NCI-H82 treated with DMSO at 0.1 percent for 48 hours (cell line): Measurements from ENCODE around the gene CD36.

Source experiments
- DNase-seq: peaks from one replicate; lab custom pipeline; 2025; ENCODE audit not compliant: unreplicated experiment; lab: John Stamatoyannopoulos, UW

The CD36 gene

DNA sequence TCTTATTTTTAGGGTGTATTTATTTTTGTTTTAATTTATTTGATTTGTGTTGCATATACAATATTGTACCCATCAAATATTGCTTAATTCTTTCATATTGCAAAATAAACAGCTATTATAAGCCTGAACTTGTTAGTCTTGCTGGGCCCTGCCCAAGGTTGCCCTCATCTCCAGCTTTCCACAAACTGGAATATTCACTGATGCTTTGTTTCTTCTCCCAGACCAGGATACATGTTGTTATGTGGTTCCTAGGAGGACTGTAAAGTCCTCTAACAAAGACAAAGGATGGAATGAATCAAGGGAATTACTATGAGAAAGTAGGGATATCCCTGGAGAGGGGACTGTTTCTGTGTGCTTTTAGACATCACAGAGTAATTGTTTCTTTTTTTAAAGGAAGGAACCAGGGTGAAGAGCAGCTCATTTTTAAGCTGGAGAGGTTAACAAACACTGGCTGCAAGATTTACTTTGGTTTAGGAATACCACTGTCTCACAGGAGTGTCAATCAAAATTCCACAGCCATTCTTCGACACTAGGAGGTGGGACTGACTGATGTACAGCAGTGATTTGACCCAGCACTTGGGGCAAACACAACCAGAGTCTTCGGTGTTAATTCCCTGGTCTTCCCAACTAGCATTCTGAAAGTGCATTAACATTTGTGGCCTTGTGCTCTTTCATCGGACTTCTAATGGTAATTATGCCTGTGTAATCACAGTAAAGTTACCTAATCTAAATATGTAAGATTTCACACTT, 14.8 kb upstream of the CD36 start:
- DNase-seq, result no peak

DNA sequence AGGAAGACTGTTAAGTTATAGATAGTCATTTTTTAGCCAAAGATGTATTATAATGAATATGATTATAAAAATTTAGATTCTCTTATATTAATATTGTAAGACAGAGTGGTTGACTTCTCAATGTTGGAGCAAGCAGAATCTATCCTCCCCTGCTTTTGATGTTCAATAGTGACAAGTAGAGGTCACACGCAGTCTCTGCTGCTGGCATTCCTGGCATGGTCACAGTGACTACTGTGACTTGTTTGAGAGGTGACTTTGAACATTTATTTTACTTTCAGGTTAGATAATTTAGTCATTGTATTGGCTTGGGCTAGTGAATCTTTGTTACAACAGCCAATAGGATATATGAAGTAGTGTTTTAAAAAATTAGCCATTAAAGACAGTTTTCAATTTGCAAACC, 13.7 kb upstream of the CD36 start:
- no peak for DNase-seq

DNA sequence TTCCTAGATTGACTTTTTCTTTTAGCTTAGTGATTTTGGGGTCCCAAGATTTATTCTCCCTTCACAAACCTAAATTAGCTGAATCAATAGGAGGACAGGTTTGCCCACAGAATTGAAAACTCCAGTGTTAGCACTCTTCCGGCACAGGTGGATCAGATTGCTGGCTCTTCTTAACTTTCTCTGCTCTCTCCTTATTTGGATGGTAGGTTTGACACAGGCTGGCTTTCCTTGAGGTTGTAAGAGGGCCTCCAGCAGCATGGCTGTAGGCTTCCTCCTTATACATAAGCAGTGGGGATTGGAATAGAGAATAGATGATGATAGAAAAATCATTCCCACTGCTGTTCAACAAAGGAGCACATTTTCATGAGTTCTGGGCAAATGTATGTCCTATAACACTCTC, 9.4 kb upstream of the CD36 start:
- DNase-seq, result no peak

DNA sequence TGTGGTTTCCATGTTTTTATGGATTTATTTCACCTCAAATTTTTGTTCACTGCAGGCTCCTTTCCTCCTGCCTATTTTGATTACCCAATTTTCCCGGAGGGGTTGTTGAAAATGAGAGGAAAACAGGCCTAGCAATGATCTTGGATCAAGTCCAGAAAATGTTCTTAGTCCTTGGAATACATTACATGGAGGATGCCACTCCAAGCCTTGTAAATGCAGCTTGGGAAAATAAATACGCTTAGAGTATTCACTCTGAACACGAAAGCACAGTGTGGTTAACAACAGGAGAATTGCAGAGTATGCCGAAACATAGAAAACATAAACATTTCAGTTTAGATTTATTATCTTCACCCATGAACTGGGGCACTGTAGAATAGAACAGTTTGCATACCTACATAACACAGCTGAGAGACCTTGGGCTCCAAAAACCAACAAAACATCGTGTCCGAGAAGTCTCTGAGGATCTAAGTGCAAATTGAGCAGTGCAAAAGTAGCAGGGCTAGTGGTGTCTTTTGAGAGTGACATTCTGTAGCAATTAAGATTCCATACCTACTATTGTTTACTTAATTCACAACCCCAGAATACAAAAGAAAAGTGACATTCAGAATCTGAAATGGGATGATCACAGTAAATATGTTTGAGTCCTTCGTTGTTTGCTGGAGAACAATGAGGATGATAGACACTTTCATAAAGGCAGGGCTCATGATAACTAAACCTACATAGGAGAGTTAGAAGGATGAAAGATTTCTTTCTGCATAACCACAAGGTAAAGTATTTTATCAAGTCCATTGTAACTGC, 7.6 kb upstream of the CD36 start:
- no peak for DNase-seq

DNA sequence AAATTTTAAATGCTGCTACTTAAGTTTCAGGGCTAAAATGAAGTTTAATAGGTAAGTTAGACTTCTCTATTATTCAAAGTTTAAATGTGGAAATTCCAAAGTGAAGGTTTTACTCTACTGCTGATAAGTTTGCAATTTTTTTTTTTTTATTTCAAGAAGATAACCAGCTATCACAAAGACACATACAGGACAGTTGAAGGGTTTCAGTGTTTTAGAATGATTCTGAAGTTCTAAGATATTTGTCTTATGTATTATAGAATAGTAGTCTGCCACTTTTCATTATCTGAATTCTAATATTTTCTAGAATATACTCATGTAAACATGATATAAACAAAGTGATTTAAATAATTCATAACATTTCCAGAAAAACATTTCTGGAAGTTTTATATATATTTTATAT, 7.0 kb upstream of the CD36 start:
- no peak for DNase-seq

DNA sequence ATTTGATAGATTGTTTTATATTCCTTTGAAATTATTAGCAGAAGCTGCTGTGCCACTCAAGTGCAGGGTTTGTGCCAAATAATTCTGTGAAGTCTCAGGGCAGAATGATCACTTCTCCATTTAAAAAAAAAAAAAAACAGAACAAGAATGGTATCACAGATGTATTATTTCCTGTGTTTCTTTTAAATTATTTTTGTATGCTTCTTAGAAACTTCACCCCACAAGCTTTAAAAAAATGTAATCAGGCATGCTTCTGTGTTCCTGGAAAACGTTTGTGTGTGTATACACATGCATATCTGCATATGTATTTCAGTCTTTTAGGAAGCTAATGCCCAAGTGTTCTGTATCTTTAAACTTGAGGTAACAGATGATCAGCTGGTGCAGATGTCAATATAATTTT, 6.3 kb upstream of the CD36 start:
- no peak for DNase-seq

DNA sequence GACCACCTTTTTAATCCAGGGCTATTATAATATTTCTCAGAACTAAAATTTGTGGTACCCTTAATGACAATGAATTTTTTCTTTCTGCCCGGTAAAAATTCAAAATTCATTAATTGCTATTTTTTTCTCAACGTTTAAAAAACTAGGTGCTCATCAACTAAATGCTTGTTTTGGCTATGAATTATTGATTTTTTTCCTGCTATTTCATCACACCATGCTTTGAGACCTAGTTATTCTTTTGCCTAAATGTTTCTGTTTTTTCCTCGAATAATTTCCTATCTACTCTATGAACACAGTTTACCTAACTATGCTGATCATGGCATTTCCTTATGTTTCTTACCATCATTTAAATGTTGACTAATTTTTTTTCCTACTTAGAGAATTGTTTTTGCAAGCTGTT, 5.6 kb upstream of the CD36 start:
- DNase-seq, result no peak

DNA sequence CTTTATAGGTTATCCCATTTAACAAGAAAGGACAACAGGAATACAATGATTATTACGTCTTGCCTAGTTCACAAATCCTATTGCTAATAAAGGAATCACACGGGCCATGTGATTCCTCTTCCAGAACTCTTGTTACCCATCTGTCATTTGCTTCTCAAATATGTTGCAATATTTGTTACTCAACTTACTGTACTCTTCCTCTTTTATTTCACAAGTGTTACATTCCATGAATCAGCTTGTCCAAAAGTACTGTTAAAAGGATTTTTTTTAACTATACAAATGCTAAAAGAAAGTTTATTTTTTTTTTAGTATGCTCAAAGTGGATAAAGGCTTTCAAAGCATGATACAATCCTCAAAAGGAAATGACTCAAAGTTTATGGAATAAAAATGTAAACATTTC, 3.9 kb upstream of the CD36 start:
- no peak for DNase-seq

DNA sequence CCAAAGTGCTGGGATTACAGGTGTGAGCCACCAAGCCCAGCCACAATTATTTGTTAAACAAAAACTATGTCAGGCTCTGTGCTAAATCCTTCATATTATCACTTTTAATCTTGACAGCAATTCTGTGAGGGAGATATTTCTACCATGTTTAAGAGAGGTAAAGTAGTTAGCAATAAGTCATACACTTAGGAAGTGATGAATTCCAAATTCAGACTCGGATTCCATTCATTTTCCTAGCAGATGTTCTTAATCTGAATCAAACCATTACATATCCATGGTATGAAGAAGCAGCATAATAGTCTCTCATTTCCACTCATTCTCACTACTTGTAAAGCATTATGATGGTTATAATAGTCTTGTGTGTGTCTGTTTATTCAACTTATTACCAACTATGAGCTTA, 2.9 kb upstream of the CD36 start:
- DNase-seq, result no peak

DNA sequence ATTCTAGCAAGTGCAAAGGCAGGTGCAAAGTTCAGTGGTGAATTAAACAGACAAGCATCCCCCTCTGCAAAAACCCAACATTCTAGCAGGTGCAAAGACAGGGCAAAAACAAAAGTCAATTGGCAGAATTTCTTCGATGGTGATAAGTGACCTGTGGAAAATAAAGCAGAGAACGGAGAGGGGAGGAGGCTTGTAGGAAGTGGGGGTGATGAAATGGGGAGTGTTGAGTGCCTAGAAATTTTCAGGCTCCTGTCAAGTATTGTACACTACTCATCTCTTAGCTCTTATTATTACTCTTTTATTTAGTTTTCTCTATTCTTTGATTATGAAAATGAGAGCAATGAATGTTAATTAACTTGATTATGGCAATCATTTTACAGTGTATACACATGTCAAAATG, 2.4 kb upstream of the CD36 start:
- no peak for DNase-seq

DNA sequence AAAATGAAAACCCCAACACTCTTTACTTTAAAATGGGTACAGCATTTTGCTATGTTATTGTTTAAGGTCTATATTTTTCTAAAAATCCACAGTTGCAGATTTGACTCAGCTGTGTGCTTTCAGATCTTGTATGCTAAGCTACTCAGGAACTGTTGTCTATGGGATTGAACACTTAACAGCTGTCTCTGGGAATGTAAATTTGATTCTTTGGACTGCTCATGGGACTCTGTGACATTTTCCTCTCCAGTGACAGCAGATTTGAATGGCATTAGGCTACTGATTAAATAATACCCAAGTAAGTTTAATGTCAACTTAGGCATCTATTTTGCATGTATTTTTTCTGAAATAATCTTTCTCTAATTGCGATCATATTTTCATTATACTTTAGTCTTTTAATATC, 1.7 kb upstream of the CD36 start:
- no peak for DNase-seq

DNA sequence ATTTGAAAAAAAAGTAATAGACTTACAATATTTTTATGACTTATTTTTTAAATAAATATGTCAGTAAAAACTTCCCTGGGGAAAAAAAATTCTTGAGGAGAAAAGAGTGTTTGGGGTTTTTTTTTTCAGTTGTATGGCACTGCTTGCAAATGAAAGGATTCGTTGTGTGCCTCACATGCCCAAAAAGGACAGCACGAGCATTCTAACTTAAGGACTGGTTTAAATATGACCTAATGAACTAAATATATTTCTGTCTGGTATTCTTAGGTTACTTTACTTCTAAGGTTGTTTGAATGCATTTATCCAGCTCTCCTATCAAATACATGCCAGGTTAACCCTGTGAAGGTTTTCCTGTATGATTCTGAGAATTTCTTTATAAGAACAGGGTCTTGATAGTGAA, 988 bp upstream of the CD36 start:
- no peak for DNase-seq

DNA sequence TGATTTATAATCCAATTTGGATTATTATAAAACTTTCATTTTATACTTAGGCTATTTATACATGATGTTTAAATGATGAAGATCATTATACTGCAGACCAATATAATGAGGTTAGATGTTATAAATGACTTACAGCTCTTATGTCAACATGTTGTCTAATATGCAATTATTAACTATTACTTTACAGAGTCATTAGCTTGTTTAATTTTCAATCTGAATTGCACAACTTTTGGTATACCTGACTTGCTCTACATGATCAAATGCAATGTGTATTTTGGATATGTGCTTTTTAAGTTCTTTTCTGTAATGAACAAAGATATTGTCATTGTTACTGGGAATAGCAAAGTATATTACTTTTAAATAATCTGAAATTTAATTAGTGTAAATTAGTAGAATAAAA, 569 bp downstream of the CD36 start:
- DNase-seq, result no peak

DNA sequence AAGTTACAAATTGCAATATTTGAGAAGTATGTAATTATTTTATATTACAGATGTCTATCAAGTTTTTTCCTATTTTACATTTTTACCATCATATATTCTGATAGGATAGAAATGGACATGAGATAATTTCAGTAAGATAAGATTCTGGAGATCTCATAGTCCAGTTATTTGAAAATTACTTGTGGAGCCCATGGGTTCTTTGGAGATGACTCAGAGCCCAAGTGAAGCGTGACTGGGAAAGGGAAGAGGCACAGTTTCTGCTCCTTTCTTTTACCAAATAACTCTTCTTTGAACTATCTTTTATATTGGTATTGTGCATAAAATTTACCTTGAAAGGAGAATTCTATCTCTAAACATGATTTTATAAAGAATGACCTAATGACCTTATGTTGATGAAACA, 2.4 kb downstream of the CD36 start:
- no peak for DNase-seq

DNA sequence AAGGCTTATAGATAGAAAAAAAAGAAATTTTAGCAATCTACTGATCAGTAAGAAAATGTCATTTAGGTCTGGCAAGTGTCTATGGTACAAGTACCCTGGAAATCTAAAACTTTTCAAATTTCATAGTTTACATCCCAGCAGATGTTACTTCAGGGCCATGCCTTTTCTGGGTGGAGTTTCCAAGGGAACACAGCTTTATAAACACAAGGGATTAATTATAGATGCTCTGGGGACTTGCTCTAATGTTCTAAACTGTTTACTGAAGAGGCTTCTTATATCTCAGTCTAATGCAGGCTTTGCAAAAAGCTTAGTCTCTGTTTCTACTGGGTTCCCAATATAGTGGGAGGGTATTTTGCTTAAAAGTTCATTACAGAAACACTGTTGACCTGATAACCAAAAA, 3.1 kb downstream of the CD36 start:
- no peak for DNase-seq

DNA sequence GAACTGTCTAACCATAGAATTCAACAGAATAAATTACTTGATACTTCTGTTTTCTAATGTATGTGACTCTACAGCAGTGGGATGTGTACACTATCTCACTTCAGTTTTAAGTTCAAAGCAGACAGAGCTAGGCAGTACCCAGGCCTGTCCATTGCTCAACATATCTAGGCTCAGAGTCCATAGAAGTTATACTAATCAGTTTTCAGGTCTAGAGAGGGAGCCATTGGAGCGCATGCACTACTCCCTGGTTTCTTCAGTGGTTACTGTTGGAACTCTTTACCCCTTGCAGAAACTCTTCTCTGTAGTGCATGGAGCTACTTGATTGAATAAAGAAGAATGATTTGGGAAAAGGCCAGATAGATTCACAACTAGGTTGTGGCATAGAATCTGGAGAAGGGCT, 4.4 kb downstream of the CD36 start:
- DNase-seq, result no peak

DNA sequence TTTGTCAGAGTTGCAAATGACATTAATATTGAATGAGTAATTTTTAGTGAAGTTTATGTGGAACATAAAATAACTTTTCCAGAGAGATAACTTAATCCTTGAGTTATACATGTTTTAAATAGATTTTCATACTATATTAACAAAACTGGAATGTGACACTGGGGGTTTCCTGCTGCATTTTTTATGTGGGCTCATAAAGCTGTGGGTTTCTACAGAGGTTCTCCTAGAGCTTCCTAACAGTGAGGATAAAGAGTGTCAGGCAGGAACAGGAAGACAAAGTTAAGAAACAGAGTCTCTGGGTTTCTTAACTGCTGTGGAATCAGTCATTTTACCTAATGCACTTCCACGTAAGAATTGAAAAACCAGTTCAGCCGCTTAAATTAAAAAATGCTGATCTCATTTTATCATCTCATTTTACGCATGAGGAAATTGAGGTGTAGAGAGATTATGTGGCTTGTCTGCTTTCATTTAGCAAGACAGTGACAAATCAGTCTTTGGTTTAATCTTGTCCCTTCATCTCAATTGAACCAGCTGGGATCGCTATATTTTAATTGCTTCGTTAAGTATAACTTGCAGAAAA, 5.0 kb downstream of the CD36 start:
- DNase-seq, result no peak

DNA sequence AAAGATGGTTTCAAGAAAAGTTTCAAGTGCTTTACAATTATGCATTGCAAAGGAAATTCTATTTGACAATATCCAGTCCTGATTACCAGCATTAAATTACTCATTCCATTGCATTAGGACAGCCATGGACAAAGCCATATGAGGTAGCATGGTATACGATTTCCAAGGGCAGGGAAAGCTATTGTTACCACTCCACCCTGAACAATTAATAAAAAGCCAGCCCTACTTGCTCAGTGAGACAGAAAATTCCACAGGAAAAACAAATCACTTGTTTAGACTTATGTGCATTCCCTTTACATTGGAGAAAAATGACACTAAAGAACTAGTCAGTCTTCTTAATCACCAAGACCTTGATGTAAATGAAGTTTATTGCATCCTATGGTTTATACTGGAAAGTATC, 5.6 kb downstream of the CD36 start:
- DNase-seq, result no peak

DNA sequence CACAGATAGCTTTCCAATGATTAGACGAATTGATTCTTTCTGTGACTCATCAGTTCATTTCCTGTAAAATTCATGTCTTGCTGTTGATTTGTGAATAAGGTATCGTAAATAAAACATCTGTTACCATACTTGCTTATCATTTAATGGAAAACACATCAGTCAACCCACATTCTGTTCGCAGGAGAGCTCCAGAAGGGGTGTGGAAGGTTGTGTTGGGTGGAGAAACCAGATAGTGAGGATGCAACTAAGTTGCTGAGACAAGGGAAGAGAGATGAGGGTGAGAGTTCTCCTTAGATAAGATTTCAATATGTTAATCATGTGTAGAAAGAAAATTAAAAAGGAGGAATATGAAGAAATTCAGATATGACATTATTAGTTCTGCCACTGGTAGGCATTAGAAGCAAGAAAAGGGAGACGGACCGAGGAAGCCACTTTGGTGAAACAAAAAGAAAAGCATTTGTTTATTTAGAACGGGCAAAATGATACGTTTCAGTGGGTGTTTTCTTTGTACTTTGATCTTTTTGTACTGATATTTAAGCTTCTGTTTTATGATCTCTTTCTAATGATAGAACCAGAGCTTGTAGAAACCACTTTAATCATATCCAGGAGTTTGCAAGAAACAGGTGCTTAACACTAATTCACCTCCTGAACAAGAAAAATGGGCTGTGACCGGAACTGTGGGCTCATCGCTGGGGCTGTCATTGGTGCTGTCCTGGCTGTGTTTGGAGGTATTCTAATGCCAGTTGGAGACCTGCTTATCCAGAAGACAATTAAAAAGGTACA, 7.8 kb downstream of the CD36 start:
- DNase-seq, result no peak

DNA sequence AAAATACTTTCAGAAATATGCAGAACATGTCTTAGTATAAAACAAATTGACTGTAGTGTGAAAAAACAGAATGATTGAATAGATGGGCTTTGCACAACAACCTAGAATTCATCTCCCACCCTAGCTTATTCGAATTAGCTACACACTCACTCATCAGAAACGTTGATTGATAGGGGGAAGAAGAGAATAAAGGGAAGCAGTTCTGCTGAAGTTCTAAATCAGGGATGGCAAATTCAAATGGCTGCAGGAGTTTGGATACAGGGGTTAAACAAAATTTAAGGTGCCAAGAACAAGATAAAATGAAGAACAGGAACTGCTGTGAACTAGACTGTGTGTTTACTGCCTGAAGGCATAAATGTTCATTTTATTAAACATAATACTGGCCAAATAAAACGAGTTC, 9.0 kb downstream of the CD36 start:
- no peak for DNase-seq

DNA sequence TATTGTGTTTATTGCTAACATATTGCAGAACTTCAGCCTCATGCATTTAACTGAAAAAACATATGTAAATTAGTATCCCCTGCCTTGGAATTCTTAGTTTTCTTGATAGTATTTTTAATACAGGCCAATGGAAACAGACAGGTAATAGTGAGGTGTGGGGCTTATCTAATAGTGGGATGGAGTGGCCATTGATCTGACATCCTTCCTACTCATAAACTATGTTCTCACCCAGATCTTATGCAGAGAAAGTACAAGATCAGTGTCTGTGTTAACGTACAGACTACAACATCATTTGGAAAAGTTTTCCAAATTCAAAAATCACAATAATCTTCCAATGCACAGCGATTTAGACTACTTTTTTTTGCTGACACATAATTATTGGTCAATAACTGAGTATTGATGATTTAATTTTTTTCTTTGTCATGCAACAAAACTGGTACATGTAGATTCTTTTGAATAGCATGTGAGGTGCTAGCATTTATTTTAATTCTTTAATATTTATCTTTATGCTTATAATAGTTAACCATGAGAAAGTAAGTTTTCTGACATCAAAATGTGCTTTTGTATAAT, 9.7 kb downstream of the CD36 start:
- DNase-seq, result no peak
